MM.1S (cell line): ENCODE data around the gene DLGAP1.

Experiments used
- CTCF ChIP-seq: fragments of 300-600 bp; sonication (generic); IDR thresholded peaks from 2 replicates; pipeline ENCODE4 v1.5.1; 2016; ENCODE audit warnings: antibody characterized with exemption, low read length, mixed read lengths
- EZH2 ChIP-seq: fragments of 300-600 bp; sonication (generic); optimal IDR thresholded peaks from 2 replicates; pipeline ENCODE3; 2017; ENCODE audit warnings: low read depth, mild to moderate bottlenecking, antibody characterized with exemption, low read length, mixed read lengths

- TF ChIP-seq CTCF (no peak), EZH2 (no peak)
These were observed 888.3 kb downstream of the DLGAP1 start for GRCh38 chr18:3566851-3567250.
